K562 (cell line): Measurements from ENCODE around the gene CARMIL1. TPM values are rescaled to one million over a fixed set of nuclear protein-coding genes. Genes with fewer than 3 reads are reported as not detected.

Source experiments
- ATAC-seq: fragments of 200-7000 bp; cut with Tn5 transposase; 3 replicates; pipeline ENCODE4 v1.9.1; 2020; ENCODE audit warnings: moderate library complexity
- BruUV-seq: library from RNA; stranded (reverse); fragments of 400-500 nt; replicated peaks from 2 replicates; lab custom pipeline; 2021; lab: Mats Ljungman, UMichigan
- CTCF ChIA-PET: fragments of 300-600 bp; formaldehyde crosslinking; extraction: SDS; loops from one replicate; lab custom pipeline; 2021; ENCODE audit warnings: low intra/inter-chr PET ratio; lab: Yijun Ruan, JAX
- POLR2A ChIA-PET: fragments of 300-600, 350-650 bp; sonication (Branson Sonifier 250); formaldehyde crosslinking; extraction: SDS; loops from one replicate; lab custom pipeline; 2021; ENCODE audit warnings: antibody characterized with exemption, inconsistent platforms; lab: Yijun Ruan, JAX
- DNase-seq, 4 experiments: peaks; one replicate each; pipeline versions ENCODE4 v3.0.0 to v3.0.0-alpha.2; 2011 to 2018; ENCODE audit warnings: low spot score in 3 of 4, mixed read lengths in 3 of 4; ENCODE audit errors: extremely low read depth in 1 of 4
- FAIRE-seq: peaks from 2 replicates; lab custom pipeline; 2011; peaks lifted over from hg19 to GRCh38; lab: Jason Lieb, UNC
- H2AFZ ChIP-seq: 2 replicates; pipeline ENCODE4 v1.6.0; 2011; ENCODE audit warnings: low read depth, low read length, control low read depth, inconsistent platforms
- H3K27ac ChIP-seq: fragments of 200-600 bp; 3 replicates; pipeline ENCODE4 v1.8.0; 2011; ENCODE audit warnings: low read depth, mild to moderate bottlenecking, control low read depth, inconsistent platforms, low read length, moderate library complexity, mixed read lengths; ENCODE audit errors: extremely low read depth
- H3K27me3 ChIP-seq, 2 experiments: fragments of 300-600 bp in 1 of 2; 2 replicates in 1 of 2; 3 replicates in 1 of 2; pipeline versions ENCODE4 v1.6.0 to v1.8.0; 2011; ENCODE audit warnings: inconsistent platforms in 2 of 2, low read length in 2 of 2, mild to moderate bottlenecking in 1 of 2, mixed read lengths in 1 of 2, moderate library complexity in 1 of 2; ENCODE audit not compliant: control insufficient read depth in 2 of 2, insufficient read depth in 2 of 2
- H3K36me3 ChIP-seq: fragments of 300-600 bp; 3 replicates; pipeline ENCODE4 v1.8.0; 2011; ENCODE audit warnings: mild to moderate bottlenecking, low read length, inconsistent platforms; ENCODE audit not compliant: control insufficient read depth, insufficient read depth
- H3K4me1 ChIP-seq, 2 experiments: fragments of 200-600 bp in 1 of 2; replicated peaks in 1 of 2; 2 replicates in 1 of 2; 3 replicates in 1 of 2; pipeline versions ENCODE4 v1.5.1 to v1.8.0; 2011; ENCODE audit warnings: inconsistent platforms in 2 of 2, low read length in 2 of 2, mild to moderate bottlenecking in 1 of 2, mixed read lengths in 1 of 2, moderate library complexity in 1 of 2; ENCODE audit not compliant: control insufficient read depth in 2 of 2, insufficient read depth in 2 of 2
- H3K4me2 ChIP-seq: 2 replicates; pipeline ENCODE4 v1.6.1; 2011; ENCODE audit warnings: low read length, control low read depth, inconsistent platforms, mixed read lengths; ENCODE audit not compliant: insufficient read depth
- H3K4me3 ChIP-seq: fragments of 200-600 bp; sonication (generic), shearing (Covaris generic); 2 replicates; pipeline ENCODE4 v1.5.1; 2016; ENCODE audit warnings: control low read depth, inconsistent platforms
- H3K79me2 ChIP-seq: fragments of 200-600 bp; 3 replicates; pipeline ENCODE4 v1.8.0; 2011; ENCODE audit warnings: low read length, inconsistent platforms; ENCODE audit not compliant: control insufficient read depth, insufficient read depth
- H3K9ac ChIP-seq, 2 experiments: 2 replicates each; pipeline versions ENCODE4 v1.6.0 to v1.6.1; 2011; ENCODE audit warnings: low read depth in 2 of 2, low read length in 2 of 2, control low read depth in 1 of 2, inconsistent platforms in 1 of 2, mild to moderate bottlenecking in 1 of 2, mixed read lengths in 1 of 2; ENCODE audit not compliant: insufficient read depth in 1 of 2
- H3K9me1 ChIP-seq: one replicate; pipeline ENCODE4 v1.6.0; 2011; ENCODE audit warnings: inconsistent platforms, mild to moderate bottlenecking, low read length, moderate library complexity; ENCODE audit not compliant: control insufficient read depth, insufficient read depth
- H3K9me3 ChIP-seq: replicated peaks from 2 replicates; pipeline ENCODE4 v1.5.1; 2011; ENCODE audit warnings: low read depth, low read length, inconsistent platforms; ENCODE audit not compliant: control insufficient read depth, insufficient read depth
- H4K20me1 ChIP-seq: replicated peaks from 2 replicates; pipeline ENCODE4 v1.6.1; 2011; ENCODE audit warnings: low read length, inconsistent platforms, mixed read lengths; ENCODE audit not compliant: control insufficient read depth, insufficient read depth
- CREB3L1 ChIP-seq: fragments of 450-650 bp; IDR thresholded peaks from 2 replicates; pipeline ENCODE4 v1.6.1; 2014; ENCODE audit warnings: low read depth, mild to moderate bottlenecking, moderate library complexity, borderline replicate concordance
- EGR1 ChIP-seq: fragments of 450-650 bp; conservative IDR thresholded peaks from 2 replicates; pipeline ENCODE4 v1.6.1; 2017; ENCODE audit warnings: mild to moderate bottlenecking
- ETV6 ChIP-seq, 3 experiments: fragments of 150-350 bp in 1 of 3; sonication (generic) in 1 of 3; formaldehyde crosslinking in 1 of 3; IDR thresholded peaks; 2 replicates each; pipeline versions ENCODE4 v1.6.1 to v1.8.0; 2014 to 2022; ENCODE audit warnings: borderline replicate concordance in 2 of 3, low read depth in 2 of 3, antibody characterized with exemption in 1 of 3, low read length in 1 of 3, mild to moderate bottlenecking in 1 of 3, missing genetic modification reagents in 1 of 3
- FOXP4 ChIP-seq: sonication (generic); formaldehyde crosslinking; IDR thresholded peaks from 2 replicates; pipeline ENCODE4 v1.8.0; 2022; ENCODE audit warnings: mild to moderate bottlenecking, missing genetic modification reagents, borderline replicate concordance
- NONO ChIP-seq, 2 experiments: fragments of 200-400 bp in 1 of 2; fragments of 450-650 bp in 1 of 2; formaldehyde crosslinking in 1 of 2; IDR thresholded peaks; 2 replicates each; pipeline ENCODE4 v1.6.1; 2017; ENCODE audit warnings: low read depth in 2 of 2, mild to moderate bottlenecking in 2 of 2, moderate library complexity in 2 of 2, low read length in 1 of 2
- NUFIP1 ChIP-seq: fragments of 450-650 bp; IDR thresholded peaks from 2 replicates; pipeline ENCODE4 v1.6.1; 2018; ENCODE audit not compliant: partially characterized antibody
- RB1 ChIP-seq: fragments of 450-650 bp; IDR thresholded peaks from 2 replicates; pipeline ENCODE4 v1.6.1; 2017; ENCODE audit warnings: low read depth, mild to moderate bottlenecking
- SIX5 ChIP-seq, 2 experiments: IDR thresholded peaks; 2 replicates each; pipeline ENCODE4 v1.6.1; 2011; ENCODE audit warnings: low read length in 2 of 2, borderline replicate concordance in 1 of 2, low read depth in 1 of 2, mild to moderate bottlenecking in 1 of 2, moderate library complexity in 1 of 2; ENCODE audit not compliant: insufficient read depth in 1 of 2
- SPI1 ChIP-seq: IDR thresholded peaks from 2 replicates; pipeline ENCODE4 v1.6.1; 2011; ENCODE audit warnings: low read depth, low read length, control low read depth, borderline replicate concordance
- TCFL5 ChIP-seq: fragments of 250-450 bp; sonication (Bioruptor Pico); conservative IDR thresholded peaks from 2 replicates; pipeline ENCODE4 v1.6.1; 2021; ENCODE audit warnings: mild to moderate bottlenecking, moderate library complexity, matching md5 sums
- VEZF1 ChIP-seq: fragments of 200-800 bp; sonication (Bioruptor generic); IDR thresholded peaks from 2 replicates; pipeline ENCODE4 v1.6.1; 2017; ENCODE audit warnings: missing genetic modification characterization, missing compliant biosample characterization
- ZBTB12 ChIP-seq: fragments of 250-450 bp; sonication (Bioruptor Pico); IDR thresholded peaks from 2 replicates; pipeline ENCODE4 v1.4.0; 2020
- ZBTB2 ChIP-seq: fragments of 450-650 bp; IDR thresholded peaks from 2 replicates; pipeline ENCODE4 v1.6.1; 2016; ENCODE audit warnings: antibody characterized with exemption
- ZC3H11A ChIP-seq: IDR thresholded peaks from 2 replicates; pipeline ENCODE4 v1.6.1; 2012; ENCODE audit warnings: low read depth, low read length, improper control_type of control experiment
- WGBS: fragments of 100-300 bp; shearing (Covaris generic); methylation state at CpG from one replicate; pipeline ENCODE4 v1.1.6; 2016; ENCODE audit warnings: low coverage, mixed read lengths; ENCODE audit not compliant: insufficient coverage; ENCODE audit errors: missing lambda C conversion rate; 5-methylcytosine and 5-hydroxymethylcytosine counted together
- in situ Hi-C: fragments of 300-500 bp; cut with MboI; formaldehyde crosslinking; loops from 4 replicates; pipeline ENCODE4 v1.15.0; 2018; ENCODE audit warnings: inconsistent platforms, mixed read lengths
- intact Hi-C: fragments of 100-400 bp; cut with micrococcal nuclease; formaldehyde crosslinking; loops from 2 replicates; pipeline ENCODE4 v1.14.2; 2022
- polyA plus RNA-seq, 8 experiments: library from polyadenylated mRNA; depleted of rRNA in 4 of 8; stranded (reverse) in 5 of 8; unstranded in 3 of 8; fragments of >200 nt; fragmentation: Nextera tagmentation in 2 of 8; fragmentation: Illumina TruSeq in 1 of 8; extraction: Ambion mirVana in 2 of 8; extraction: Trizol in 1 of 8; gene quantifications; 2 replicates each; pipeline versions ENCODE4 v1.2.1 to v1.2.3, GENCODE V29; 2011 to 2014; ENCODE audit warnings: inconsistent platforms in 1 of 8, missing spikeins in 1 of 8
- total RNA-seq, 7 experiments: library from RNA; depleted of rRNA in 6 of 7; stranded (reverse); fragments of >200 nt in 6 of 7; fragmentation: Illumina TruSeq in 2 of 7; extraction: Trizol in 2 of 7; gene quantifications; 2 replicates each; pipeline versions ENCODE4 v1.2.1 to v1.2.3, GENCODE V29; 2011 to 2021; ENCODE audit warnings: low replicate concordance in 1 of 7

The CARMIL1 gene
- total and polyA plus RNA-seq, 9 of the 15 experiments (the other 6 are each of a cell fraction or from before 2014, with no cell fraction given) = 0.04 to 0.32 (median 0.10) TPM; not detected in 1

GRCh38 chr6:25423358-25423757 is 144.2 kb downstream of the CARMIL1 start:
- no peaks in the 10 kb centered on the region for H3K9me1 ChIP-seq
- H3K4me3 ChIP-seq = no peak overlapping the region
- ATAC-seq (no peak), FAIRE-seq (no peak), DNase-seq (no peak)
- no peaks in the 10 kb centered on the region for H3K27me3 ChIP-seq
- in situ Hi-C loops (no loop called here), intact Hi-C loops (no loop called here)
- no peaks in the 10 kb centered on the region for H3K9me3 ChIP-seq
- H3K79me2 ChIP-seq = no peaks in the 10 kb centered on the region
- H2AFZ ChIP-seq = no peak overlapping the region
- H4K20me1 ChIP-seq = no peaks in the 10 kb centered on the region
- no TSS peak for BruUV-seq
- 3% methylated on average over 6 of the region's 6 CpGs for WGBS
- no peak overlapping the region for H3K27ac ChIP-seq
- H3K4me1 ChIP-seq = no peaks in the 10 kb centered on the region
- CTCF ChIA-PET = no interaction called here
- no peak overlapping the region for H3K4me2 ChIP-seq
- POLR2A ChIA-PET = no interaction called here
- no peak overlapping the region for H3K9ac ChIP-seq
- no peaks in the 10 kb centered on the region for H3K36me3 ChIP-seq
- TF ChIP-seq VEZF1 (no peak), TCFL5 (CRISPR knock-in tag) (no peak), ETV6 (IDR thresholded peaks at IDR 0.05; ENCODE audit: borderline replicate concordance in 1 of 2, low read depth in 2 of 2, low read length in 1 of 2) (no peak), ETV6 (CRISPR knock-in tag; IDR thresholded peaks at IDR 0.05; ENCODE audit: borderline replicate concordance) (no peak), FOXP4 (CRISPR knock-in tag) (no peak), ZC3H11A (no peak), NUFIP1 (no peak), SPI1 (no peak), SIX5 (IDR thresholded peaks at IDR 0.05; ENCODE audit: borderline replicate concordance in 1 of 2, insufficient read depth in 1 of 2, low read depth in 1 of 2, low read length in 2 of 2) (no peak), RB1 (no peak), EGR1 (no peak), NONO (IDR thresholded peaks at IDR 0.05; ENCODE audit: low read depth in 2 of 2, low read length in 1 of 2) (no peak), ZBTB12 (CRISPR knock-in tag) (no peak), ZBTB2 (no peak), CREB3L1 (no peak)
